Peyer's patch (tissue), 4 donors: Measurements from ENCODE around the gene ZDHHC22. TPM values are rescaled to one million over a fixed set of nuclear protein-coding genes. Genes with fewer than 3 reads are reported as not detected.

ENCODE experiments used
- DNase-seq, 3 donors: peaks; one replicate each; pipeline ENCODE4 v3.0.0-alpha.2; 2017 to 2019
- H3K27ac ChIP-seq, 4 donors: fragments of 200-600 bp; sonication (generic); one replicate each; pipeline ENCODE4 v1.5.1; 2016 to 2019
- H3K27me3 ChIP-seq, 2 donors: fragments of 200-600 bp; sonication (generic); one replicate each; pipeline ENCODE4 v1.5.1; 2019
- H3K36me3 ChIP-seq, 3 donors: fragments of 200-600 bp; sonication (generic); one replicate each; pipeline ENCODE4 v1.5.1; 2016 to 2019
- H3K4me1 ChIP-seq, 4 donors: fragments of 200-600 bp; sonication (generic); one replicate each; pipeline ENCODE4 v1.5.1; 2016 to 2019
- H3K4me3 ChIP-seq, 4 donors: fragments of 200-600 bp; sonication (generic); 1 replicate in 3 of 4; 2 replicates in 1 of 4; pipeline ENCODE4 v1.5.1; 2016 to 2019; ENCODE audit warnings: mild to moderate bottlenecking in 1 of 4
- H3K9me3 ChIP-seq, 4 donors: fragments of 200-600 bp; sonication (generic); one replicate each; pipeline ENCODE4 v1.5.1; 2016 to 2019; ENCODE audit warnings: mild to moderate bottlenecking in 1 of 4
- POLR2A ChIP-seq, 2 donors: fragments of 450-650 bp; IDR thresholded peaks; one replicate each; pipeline ENCODE4 v1.5.1; 2017; ENCODE audit warnings: antibody characterized with exemption in 2 of 2, mild to moderate bottlenecking in 2 of 2, moderate library complexity in 2 of 2
- total RNA-seq, 4 donors: library from RNA; depleted of rRNA; stranded (reverse); fragments of >200 nt; gene quantifications; one replicate each; pipeline ENCODE4 v1.1.0, GENCODE V29; 2016
- TF ChIP-seq, protein P1 (sequence below), 6 experiments: fragments of 450-650 bp in 4 of 6; fragments of 200-600 bp in 2 of 6; sonication (generic) in 1 of 6; IDR thresholded peaks; one replicate each; pipeline ENCODE4 v1.5.1; 2017 to 2019; ENCODE audit warnings: antibody characterized with exemption in 6 of 6, mild to moderate bottlenecking in 3 of 6, moderate library complexity in 1 of 6

ZDHHC22 gene
- total RNA-seq, 4 donors from 2014 or later = 0.57 TPM; not detected in 3

DNA sequence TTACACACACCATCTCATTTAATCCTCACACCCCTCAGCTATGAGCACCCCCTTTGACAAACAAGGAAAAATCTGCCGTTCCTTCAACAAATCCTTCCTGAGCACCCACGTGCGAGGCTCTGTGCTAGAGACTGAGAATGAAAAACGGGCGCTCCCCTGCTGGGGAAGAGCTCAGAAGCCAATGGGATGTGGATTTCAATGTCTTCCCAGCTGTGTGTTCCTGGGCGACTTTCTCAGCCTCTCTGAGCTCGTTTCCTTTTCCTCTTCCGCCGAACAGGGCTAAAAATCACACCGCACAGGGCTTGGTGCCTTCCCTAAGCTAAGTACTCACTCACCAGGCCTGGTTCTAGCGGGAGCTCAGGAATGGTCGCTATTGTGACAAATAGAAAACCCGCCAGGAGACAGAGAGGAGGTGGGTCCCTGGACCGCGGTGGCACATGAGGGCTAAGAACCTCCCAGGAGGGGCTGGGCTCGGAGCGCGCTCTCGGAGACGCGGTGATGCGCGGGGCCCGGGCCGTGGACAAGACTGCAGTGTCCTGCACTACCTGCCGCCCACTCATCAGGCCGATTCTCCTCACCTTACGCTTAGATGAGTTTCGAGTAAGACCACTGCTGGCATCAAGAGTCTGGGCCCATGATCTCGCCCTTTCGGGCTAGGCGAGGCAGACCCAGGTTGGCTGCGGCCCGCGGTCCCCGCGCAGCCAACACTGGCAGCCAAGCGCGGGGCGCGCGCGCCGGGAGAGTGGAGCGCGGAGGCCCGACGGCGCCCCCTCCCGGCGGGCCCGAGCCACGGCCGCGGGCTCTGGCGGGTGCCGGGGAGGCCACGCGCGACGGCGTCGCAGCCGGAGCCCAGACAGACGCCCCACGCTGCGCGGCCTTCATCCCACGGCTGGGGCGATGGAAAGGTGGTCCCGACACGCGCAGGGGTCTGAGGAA is 17.0 kb downstream of the ZDHHC22 start:
- H3K4me1 ChIP-seq = peaks cover 12 to 44% (median 33%) of the 10 kb centered on the region in 4 donors
- H3K27me3 ChIP-seq = no peaks in the 10 kb centered on the region
- peak overlapping the region; percentile 61 to 93 (median 83) for H3K27ac ChIP-seq
- H3K36me3 ChIP-seq = no peaks in the 10 kb centered on the region
- peak; percentile 76 to 83 (median 81) for DNase-seq
- no peaks in the 10 kb centered on the region for H3K9me3 ChIP-seq
- peak overlapping the region; percentile 43 to 68 (median 54) for H3K4me3 ChIP-seq
- no peak for TF ChIP-seq POLR2A (IDR thresholded peaks at IDR 0.05)
- TF ChIP-seq, protein P1, sequence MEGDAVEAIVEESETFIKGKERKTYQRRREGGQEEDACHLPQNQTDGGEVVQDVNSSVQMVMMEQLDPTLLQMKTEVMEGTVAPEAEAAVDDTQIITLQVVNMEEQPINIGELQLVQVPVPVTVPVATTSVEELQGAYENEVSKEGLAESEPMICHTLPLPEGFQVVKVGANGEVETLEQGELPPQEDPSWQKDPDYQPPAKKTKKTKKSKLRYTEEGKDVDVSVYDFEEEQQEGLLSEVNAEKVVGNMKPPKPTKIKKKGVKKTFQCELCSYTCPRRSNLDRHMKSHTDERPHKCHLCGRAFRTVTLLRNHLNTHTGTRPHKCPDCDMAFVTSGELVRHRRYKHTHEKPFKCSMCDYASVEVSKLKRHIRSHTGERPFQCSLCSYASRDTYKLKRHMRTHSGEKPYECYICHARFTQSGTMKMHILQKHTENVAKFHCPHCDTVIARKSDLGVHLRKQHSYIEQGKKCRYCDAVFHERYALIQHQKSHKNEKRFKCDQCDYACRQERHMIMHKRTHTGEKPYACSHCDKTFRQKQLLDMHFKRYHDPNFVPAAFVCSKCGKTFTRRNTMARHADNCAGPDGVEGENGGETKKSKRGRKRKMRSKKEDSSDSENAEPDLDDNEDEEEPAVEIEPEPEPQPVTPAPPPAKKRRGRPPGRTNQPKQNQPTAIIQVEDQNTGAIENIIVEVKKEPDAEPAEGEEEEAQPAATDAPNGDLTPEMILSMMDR (IDR thresholded peaks at IDR 0.05) = peak; percentile 52 to 96 (median 88)

DNA sequence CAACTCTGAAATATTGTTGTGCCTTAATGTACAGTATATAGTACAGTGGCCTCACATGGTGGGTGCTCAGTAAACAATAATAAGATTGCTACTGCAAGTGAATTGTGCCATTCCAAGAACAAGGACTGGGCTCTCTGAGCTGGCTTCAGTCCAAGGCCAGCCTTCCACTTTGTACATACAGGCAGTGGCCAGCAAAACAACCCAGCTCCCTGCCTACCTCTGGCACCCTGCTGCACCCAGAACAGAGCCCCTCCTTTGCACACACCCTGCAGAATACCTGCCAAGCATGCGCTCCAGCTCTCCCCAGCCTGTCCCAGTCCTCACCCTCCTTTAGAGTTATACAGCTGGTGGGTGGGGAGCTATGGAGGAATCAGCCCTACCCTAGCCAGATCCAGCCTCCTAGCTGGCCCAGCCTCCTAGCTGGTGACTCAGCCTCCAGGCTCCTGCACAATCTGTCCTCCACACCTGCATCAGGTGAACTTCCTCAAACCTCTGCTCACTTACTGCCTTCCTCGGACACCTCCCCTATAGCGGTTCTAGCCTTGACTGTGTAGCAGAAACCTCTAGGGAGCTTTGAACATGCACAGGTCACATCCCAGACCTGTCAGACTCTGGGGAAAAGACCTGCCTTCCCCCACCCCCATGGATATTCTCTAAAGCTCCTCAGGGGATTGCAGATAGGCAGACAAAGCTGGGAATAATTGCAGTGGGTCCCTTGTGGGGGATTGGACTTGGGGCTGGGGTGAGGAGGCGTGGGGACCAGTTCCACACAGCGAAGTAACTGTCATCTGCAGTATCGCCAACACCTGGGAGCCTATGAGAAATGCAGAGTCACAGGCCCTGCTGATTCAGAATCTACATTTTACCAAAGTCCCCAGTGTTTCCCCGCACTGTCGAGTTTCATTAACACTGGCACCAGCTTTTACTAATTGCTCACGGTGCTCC is 17.9 kb downstream of the ZDHHC22 start:
- TF ChIP-seq, protein P1 (IDR thresholded peaks at IDR 0.05) = peak in 1 of 6 experiments; percentile 1
- TF ChIP-seq POLR2A (IDR thresholded peaks at IDR 0.05) = peak in 1 of 2 donors; percentile 72
- Histone ChIP-seq H3K4me3 (peak overlapping the region; percentile 43 to 68 (median 54)), H3K4me1 (peaks cover 12 to 45% (median 35%) of the 10 kb centered on the region in 4 donors)

DNA sequence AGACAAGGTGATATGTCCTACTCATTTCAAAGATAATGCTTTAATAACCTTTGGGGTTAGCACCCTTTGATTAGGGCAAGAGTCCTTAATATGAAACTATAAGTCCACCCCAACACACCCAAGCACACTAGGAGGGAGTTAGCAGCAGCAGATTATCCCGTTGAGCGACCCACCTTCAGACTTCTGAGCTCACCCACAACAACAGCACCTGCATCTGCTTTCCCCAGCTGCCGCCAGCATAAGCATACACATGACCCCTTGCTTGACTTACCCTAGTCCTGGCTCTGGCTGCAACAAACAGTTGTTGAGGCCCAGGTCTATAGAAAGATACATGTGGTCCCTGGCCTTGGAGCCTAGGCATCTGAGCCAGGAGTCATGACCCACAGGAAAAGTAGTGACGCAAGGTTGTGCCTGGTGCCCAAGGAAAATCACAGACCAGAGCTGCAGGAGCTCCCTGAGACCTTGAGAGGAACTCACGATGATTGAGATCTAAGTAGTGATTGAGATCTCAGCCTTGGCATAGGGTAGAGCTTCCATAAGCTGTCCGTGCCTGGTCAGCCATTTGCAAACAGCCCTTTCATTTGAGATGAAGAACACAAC is 19.0 kb downstream of the ZDHHC22 start:
- Histone ChIP-seq H3K27ac (peak overlapping the region; percentile 82 to 93 (median 83)), H3K4me1 (peaks cover 12 to 45% (median 35%) of the 10 kb centered on the region in 4 donors), H3K4me3 (no peak overlapping the region), H3K36me3 (peaks cover 0 to 5% (median 0%) of the 10 kb centered on the region in 3 donors), H3K9me3 (no peaks in the 10 kb centered on the region), H3K27me3 (no peaks in the 10 kb centered on the region)
- no peak for TF ChIP-seq POLR2A (IDR thresholded peaks at IDR 0.05)
- TF ChIP-seq, protein P1 (IDR thresholded peaks at IDR 0.05) = no peak
- peak in 2 of 3 donors; percentile 50 to 54 for DNase-seq

More for the DNA sequence above, 17.9 kb downstream of the ZDHHC22 start:
- no peaks in the 10 kb centered on the region for H3K9me3 ChIP-seq
- peak; percentile 69 to 93 (median 93) for DNase-seq
- H3K36me3 ChIP-seq = peaks cover 0 to 1% (median 0%) of the 10 kb centered on the region in 3 donors
- peak overlapping the region; percentile 82 to 93 (median 83) for H3K27ac ChIP-seq
- H3K27me3 ChIP-seq = no peaks in the 10 kb centered on the region

DNA sequence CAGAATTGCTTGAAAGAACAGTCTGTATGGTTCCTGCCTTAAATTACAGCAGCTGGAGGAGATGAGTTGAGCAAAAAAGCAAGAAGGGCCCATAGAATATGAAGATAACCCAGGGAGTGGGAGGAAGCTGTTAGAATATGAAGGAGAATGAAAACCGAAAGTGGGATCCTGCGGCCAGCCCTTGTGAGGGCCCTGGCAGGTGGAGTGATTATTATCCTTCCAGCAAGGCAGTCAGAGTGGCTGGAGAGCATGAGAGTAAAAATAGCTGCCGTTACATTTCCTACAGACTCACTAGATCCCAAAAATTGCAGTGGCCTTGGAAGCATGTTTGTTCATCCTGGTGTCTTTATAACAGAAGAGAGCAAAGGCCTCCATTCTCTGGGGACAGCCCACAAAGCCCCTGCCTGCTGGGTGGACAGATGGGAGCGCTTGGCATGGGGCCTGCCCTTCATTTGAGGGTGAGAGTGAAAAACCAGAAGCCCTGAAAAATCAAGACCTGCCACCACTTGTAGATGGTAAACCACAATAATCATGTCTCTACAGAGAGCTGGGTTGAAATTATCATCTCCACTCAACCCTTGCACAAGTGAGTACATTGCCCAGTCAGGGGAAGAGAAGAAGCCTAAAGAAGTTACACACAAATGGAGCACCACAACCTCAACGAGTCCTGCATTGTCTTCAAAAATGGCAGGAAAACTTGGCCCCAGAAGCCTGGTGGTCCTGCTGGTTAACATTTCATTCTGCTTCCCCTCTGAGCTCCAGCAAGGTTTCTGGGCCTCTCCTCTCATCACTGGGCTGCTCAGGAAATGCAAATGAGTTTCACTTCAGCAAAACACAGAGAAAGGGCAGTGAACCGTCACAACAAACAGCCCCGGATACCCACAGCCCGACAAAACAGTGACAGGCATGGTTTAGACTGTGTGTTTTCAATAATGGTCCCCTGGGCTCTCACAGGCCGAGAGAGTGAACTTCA is 20.5 kb downstream of the ZDHHC22 start:
- H3K36me3 ChIP-seq = peaks cover 0 to 16% (median 0%) of the 10 kb centered on the region in 3 donors
- H3K27ac ChIP-seq = peak overlapping the region; percentile 77 to 83 (median 82)
- TF ChIP-seq, protein P1 (IDR thresholded peaks at IDR 0.05) = no peak
- no peak for TF ChIP-seq POLR2A (IDR thresholded peaks at IDR 0.05)
- H3K4me3 ChIP-seq = peak overlapping the region in 1 of 4 donors; percentile 16
- peaks cover 12 to 45% (median 35%) of the 10 kb centered on the region in 4 donors for H3K4me1 ChIP-seq
- peak in 2 of 3 donors; percentile 84 for DNase-seq
- no peaks in the 10 kb centered on the region for H3K27me3 ChIP-seq
- H3K9me3 ChIP-seq = no peaks in the 10 kb centered on the region
